ENCODE data around the gene PRRT1B. TPM values are rescaled to one million over a fixed set of nuclear protein-coding genes. Genes with fewer than 3 reads are reported as not detected.
A peak's percentile ranks its signal among the peaks of the same experiment; 100 is the strongest.

The PRRT1B gene
- total RNA-seq, 1 donor from 2014 or later = not detected

DNA sequence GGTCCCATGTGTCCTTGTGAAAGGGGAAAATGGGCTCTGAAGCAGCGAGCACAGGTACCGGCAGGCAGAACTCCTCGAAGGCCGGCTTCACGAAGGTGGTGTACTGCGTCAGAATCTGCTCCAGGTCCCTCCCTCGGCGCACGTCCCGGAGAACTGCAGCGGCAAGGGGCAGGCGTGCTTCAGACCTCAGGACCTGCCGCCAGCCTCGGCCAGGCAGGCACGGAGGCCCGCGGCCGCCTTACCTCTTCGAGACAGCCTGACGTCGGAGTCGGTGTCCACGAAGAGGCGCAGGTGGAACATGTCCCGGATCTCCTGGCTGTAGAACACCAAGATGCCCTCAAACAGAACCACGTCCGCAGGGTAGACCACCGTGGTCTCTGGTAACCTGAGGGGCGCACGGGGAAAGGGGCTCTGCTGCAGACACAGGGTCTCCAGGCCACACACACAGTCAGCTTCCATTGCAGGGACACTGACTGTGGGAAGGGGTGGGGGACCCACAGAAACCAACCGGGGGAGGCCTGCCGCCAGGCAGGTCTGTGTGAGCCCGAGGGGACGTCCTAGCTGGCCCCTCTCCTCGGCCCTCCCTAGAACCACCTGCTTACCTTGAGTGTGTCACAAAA is 16.3 kb upstream of the PRRT1B start:
- TF ChIP-seq, protein P1, sequence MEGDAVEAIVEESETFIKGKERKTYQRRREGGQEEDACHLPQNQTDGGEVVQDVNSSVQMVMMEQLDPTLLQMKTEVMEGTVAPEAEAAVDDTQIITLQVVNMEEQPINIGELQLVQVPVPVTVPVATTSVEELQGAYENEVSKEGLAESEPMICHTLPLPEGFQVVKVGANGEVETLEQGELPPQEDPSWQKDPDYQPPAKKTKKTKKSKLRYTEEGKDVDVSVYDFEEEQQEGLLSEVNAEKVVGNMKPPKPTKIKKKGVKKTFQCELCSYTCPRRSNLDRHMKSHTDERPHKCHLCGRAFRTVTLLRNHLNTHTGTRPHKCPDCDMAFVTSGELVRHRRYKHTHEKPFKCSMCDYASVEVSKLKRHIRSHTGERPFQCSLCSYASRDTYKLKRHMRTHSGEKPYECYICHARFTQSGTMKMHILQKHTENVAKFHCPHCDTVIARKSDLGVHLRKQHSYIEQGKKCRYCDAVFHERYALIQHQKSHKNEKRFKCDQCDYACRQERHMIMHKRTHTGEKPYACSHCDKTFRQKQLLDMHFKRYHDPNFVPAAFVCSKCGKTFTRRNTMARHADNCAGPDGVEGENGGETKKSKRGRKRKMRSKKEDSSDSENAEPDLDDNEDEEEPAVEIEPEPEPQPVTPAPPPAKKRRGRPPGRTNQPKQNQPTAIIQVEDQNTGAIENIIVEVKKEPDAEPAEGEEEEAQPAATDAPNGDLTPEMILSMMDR (IDR thresholded peaks at IDR 0.05) = no peak
- intact Hi-C loops (cut with DNase I) = no loop called here
- peaks cover 52 to 58% of the 10 kb centered on the region in 2 donors for H3K36me3 ChIP-seq

DNA sequence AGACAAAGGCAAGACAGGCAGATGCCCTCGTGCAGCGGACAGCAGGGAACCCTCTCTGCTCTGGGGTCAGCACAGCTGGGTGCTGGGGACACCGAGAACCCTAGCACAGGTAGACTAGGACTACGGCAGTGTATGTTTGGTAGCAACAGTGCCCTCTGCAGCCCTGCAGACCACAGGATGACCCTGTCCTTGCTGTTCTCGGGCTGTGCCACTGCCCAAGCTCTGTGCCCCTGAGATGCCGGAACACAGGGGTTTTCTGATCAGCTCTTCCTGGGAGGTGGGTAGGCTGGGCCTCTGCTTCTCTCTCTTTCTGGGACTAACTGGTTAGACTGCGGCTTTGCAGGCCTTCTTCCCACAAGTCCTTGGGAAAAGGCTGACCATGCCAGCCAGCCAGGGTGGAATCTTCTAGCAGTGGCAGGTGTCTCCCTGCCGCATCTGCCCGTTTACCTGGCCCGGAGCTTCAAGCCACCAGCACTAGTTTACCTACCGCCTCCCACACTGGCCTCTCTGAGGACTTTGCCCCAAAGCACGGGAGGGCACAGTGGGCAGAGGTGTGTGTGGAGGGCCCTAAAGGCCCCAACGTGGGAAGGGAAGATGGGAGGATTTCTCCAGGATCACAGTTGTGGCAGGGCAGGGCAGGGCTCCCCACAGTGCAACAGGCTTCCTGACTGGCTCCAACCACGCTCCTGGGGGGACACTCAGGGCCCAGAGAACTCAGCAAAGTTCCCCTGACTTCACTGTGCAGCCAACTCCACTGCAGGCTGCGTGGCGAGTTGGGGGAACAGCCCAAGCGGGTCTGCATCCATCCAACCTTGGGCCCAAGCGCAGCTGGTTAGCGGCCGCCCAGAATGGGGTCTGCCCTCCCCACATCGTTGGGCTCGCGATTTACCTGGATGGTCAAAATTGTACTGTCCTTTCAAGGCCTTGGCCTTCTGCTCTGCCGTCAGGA is 15.5 kb upstream of the PRRT1B start:
- no peaks in the 10 kb centered on the region for H3K9me3 ChIP-seq
- H3K36me3 ChIP-seq = peaks cover 43 to 51% of the 10 kb centered on the region in 2 donors
- H3K27ac ChIP-seq = peak overlapping the region; percentile 79 to 81
- no peaks in the 10 kb centered on the region for H3K27me3 ChIP-seq
- TF ChIP-seq, protein P1 (IDR thresholded peaks at IDR 0.05) = no peak
- intact Hi-C loops (cut with DNase I) = loop anchor here (2.0 to 5.0 kb wide), 2 partner anchors 157 to 212 kb away; partner anchors contain the start of gene RAPGEF1
- H3K4me1 ChIP-seq = peaks cover 11 to 14% of the 10 kb centered on the region in 2 donors
- no peak for DNase-seq (ENCODE audit: low spot score in 2 of 2)
- peak overlapping the region; percentile 93 to 99 for H3K4me3 ChIP-seq

More for the DNA sequence above, 16.3 kb upstream of the PRRT1B start:
- Histone ChIP-seq H3K9me3 (no peaks in the 10 kb centered on the region), H3K27me3 (no peaks in the 10 kb centered on the region), H3K4me3 (no peak overlapping the region), H3K4me1 (peaks cover 11 to 14% of the 10 kb centered on the region in 2 donors), H3K27ac (no peak overlapping the region)
- DNase-seq (ENCODE audit: low spot score in 2 of 2) = no peak

GRCh38 chr9:131530546-131530919 is 14.8 kb upstream of the PRRT1B start:
- Histone ChIP-seq H3K36me3 (peaks cover 38 to 44% of the 10 kb centered on the region in 2 donors), H3K4me1 (peaks cover 11 to 14% of the 10 kb centered on the region in 2 donors), H3K27me3 (no peaks in the 10 kb centered on the region), H3K4me3 (peak overlapping the region; percentile 93 to 99), H3K27ac (peak overlapping the region; percentile 79 to 81), H3K9me3 (no peaks in the 10 kb centered on the region)
- intact Hi-C loops (cut with DNase I) = loop anchor here (2.0 to 5.0 kb wide), 2 partner anchors 158 to 212 kb away; partner anchors contain the start of gene RAPGEF1
- peak in 1 of 2 donors; percentile 78 for DNase-seq (ENCODE audit: low spot score in 2 of 2)
- TF ChIP-seq, protein P1 (IDR thresholded peaks at IDR 0.05) = peak in 2 of 3 experiments; percentile 17

DNA sequence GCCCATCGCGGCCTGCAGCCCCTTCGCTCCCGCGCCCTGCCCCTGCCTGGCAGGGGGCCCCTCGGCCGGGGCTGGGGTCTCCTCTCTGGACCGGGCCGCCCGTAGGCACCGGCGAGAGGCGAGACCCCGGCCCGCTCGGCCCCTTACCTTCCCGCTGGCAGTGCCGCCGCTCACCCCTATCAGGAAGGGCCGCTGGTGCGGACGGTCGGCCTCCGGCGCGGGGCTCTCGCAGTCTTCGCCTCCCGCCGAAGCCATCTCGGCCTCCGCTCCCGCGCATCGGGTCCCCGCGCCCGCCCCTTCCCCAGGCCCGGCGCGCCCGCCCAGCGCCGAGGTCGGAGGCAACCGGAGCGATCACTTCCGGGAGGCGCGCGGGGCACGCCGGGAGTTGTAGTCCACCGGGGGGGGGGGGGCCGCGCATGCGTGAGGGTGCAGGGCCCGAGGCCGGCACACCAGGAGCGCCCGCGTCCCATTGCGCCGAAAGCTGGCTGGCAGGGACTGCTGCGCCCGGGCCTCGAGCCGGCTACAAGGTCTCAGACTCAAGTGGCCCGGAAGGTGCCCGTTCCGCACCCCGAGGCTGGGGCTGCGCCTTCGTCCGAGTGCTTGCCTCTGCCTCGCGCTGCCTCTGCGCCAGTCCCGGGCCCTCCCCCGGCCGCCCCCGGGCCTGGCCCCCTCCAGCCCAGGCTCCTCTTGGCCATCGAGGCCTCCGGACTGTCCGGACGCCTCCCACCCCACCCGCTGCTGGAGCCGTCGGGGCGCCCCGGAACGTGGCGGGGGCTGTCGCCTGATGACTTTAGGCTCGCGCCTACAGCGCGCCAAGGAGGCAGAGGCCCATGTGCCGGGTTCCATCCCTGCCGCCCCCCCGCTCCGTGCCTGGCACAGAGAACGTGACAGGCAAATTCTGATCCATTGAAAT is 14.1 kb upstream of the PRRT1B start, which contains the start of gene UCK1:
Gene UCK1, minus strand, starts transcription at position 344 of the 913 bp plus-strand sequence. Its CDS starts 89 bp downstream, at position 255.
- peaks cover 31 to 37% of the 10 kb centered on the region in 2 donors for H3K36me3 ChIP-seq
- H3K27me3 ChIP-seq = no peaks in the 10 kb centered on the region
- DNase-seq (ENCODE audit: low spot score in 2 of 2) = peak in 1 of 2 donors; percentile 80
- H3K4me3 ChIP-seq = peak within 1 kb of the TSS; percentile 93 to 99
- intact Hi-C loops (cut with DNase I) = loop anchor here (2.0 to 5.0 kb wide), 2 partner anchors 158 to 211 kb away; partner anchors contain the start of gene RAPGEF1
- TF ChIP-seq, protein P1 (IDR thresholded peaks at IDR 0.05) = no peak
- H3K9me3 ChIP-seq = no peaks in the 10 kb centered on the region
- peaks cover 11 to 14% of the 10 kb centered on the region in 2 donors for H3K4me1 ChIP-seq
- H3K27ac ChIP-seq = peak within 1 kb of the TSS; percentile 79 to 81
